Measurements from ENCODE around the gene SLC7A14. TPM values are rescaled to one million over a fixed set of nuclear protein-coding genes. Genes with fewer than 3 reads are reported as not detected.
A peak's percentile ranks its signal among the peaks of the same experiment; 100 is the strongest.

Gene SLC7A14
- polyA plus RNA-seq, 6 donors from 2014 or later, result not detected

GRCh38 chr3:170520996-170521395 is 64.9 kb downstream of the SLC7A14 start:
- Mint-ChIP-seq H3K36me3 (no peaks in the 10 kb centered on the region), H3K27ac (no peak overlapping the region), H3K27me3 (peaks cover 6 to 21% (median 15%) of the 10 kb centered on the region in 3 donors), H3K4me3 (no peak overlapping the region), H3K4me1 (no peaks in the 10 kb centered on the region), H3K9me3 (peaks cover 0 to 2% (median 0%) of the 10 kb centered on the region in 7 donors)
- DNase-seq (no peak), ATAC-seq (ENCODE audit: low read depth in 2 of 2) (no peak)

- no peak for DNase-seq
- no peak for ATAC-seq (ENCODE audit: low read depth in 2 of 2)
- no peaks in the 10 kb centered on the region for H3K4me1 Mint-ChIP-seq
- no peak overlapping the region for H3K27ac Mint-ChIP-seq
- peaks cover 12 to 29% (median 15%) of the 10 kb centered on the region in 3 donors for H3K27me3 Mint-ChIP-seq
- H3K9me3 Mint-ChIP-seq, result peaks cover 0 to 2% (median 0%) of the 10 kb centered on the region in 7 donors
- no peaks in the 10 kb centered on the region for H3K36me3 Mint-ChIP-seq
- H3K4me3 Mint-ChIP-seq, result no peak overlapping the region
Observed at GRCh38 chr3:170517242-170517945, 68.5 kb downstream of the SLC7A14 start.

- DNase-seq (no peak), ATAC-seq (ENCODE audit: low read depth in 2 of 2) (no peak)
- H3K36me3 Mint-ChIP-seq, result no peaks in the 10 kb centered on the region
- H3K4me1 Mint-ChIP-seq, result no peaks in the 10 kb centered on the region
- peaks cover 12 to 29% (median 20%) of the 10 kb centered on the region in 3 donors for H3K27me3 Mint-ChIP-seq
- H3K27ac Mint-ChIP-seq, result peak overlapping the region in 1 of 6 donors; percentile 83
- no peak overlapping the region for H3K4me3 Mint-ChIP-seq
- no peaks in the 10 kb centered on the region for H3K9me3 Mint-ChIP-seq
Observed at GRCh38 chr3:170513642-170514041, 72.2 kb downstream of the SLC7A14 start.

- H3K36me3 Mint-ChIP-seq, result no peaks in the 10 kb centered on the region
- peaks cover 12 to 16% (median 13%) of the 10 kb centered on the region in 3 donors for H3K27me3 Mint-ChIP-seq
- H3K27ac Mint-ChIP-seq, result no peak overlapping the region
- H3K4me1 Mint-ChIP-seq, result no peaks in the 10 kb centered on the region
- no peaks in the 10 kb centered on the region for H3K9me3 Mint-ChIP-seq
- H3K4me3 Mint-ChIP-seq, result no peak overlapping the region
- ATAC-seq (ENCODE audit: low read depth in 2 of 2) (no peak), DNase-seq (no peak)
Observed at GRCh38 chr3:170511371-170511770, 74.5 kb downstream of the SLC7A14 start.

- DNase-seq (no peak), ATAC-seq (ENCODE audit: low read depth in 2 of 2) (no peak)
- H3K36me3 Mint-ChIP-seq, result no peaks in the 10 kb centered on the region
- H3K4me1 Mint-ChIP-seq, result no peaks in the 10 kb centered on the region
- no peaks in the 10 kb centered on the region for H3K9me3 Mint-ChIP-seq
- no peak overlapping the region for H3K27ac Mint-ChIP-seq
- peaks cover 9 to 13% (median 12%) of the 10 kb centered on the region in 3 donors for H3K27me3 Mint-ChIP-seq
- H3K4me3 Mint-ChIP-seq, result no peak overlapping the region
Observed at GRCh38 chr3:170508839-170509238, 77.0 kb downstream of the SLC7A14 start.

GRCh38 chr3:170508291-170508690 is 77.6 kb downstream of the SLC7A14 start:
- ATAC-seq (ENCODE audit: low read depth in 2 of 2) (no peak), DNase-seq (no peak)
- Mint-ChIP-seq H3K27me3 (peaks cover 5 to 13% (median 8%) of the 10 kb centered on the region in 3 donors), H3K27ac (no peak overlapping the region), H3K4me1 (no peaks in the 10 kb centered on the region), H3K9me3 (no peaks in the 10 kb centered on the region), H3K36me3 (no peaks in the 10 kb centered on the region), H3K4me3 (no peak overlapping the region)

DNA sequence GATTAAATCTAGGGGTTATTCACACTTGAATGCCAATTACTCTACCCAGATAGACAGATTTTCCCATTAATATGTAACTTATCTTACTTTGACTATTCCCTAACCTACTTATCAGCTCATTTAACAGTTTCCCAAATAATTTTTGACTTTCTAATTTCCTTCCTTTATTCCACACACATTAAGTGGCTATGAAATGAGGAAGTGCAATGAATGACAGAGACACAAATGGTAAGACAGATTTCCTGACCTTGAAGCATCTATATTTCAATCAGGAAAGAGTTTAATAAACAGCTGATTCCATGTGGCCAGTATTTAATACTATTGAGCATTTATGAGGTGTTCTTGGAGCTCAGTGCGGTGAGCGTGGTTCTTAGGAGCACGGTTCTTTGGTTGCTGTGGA is 78.8 kb downstream of the SLC7A14 start:
- H3K27ac Mint-ChIP-seq, result peak overlapping the region in 1 of 6 donors; percentile 2
- no peak overlapping the region for H3K4me3 Mint-ChIP-seq
- H3K36me3 Mint-ChIP-seq, result no peaks in the 10 kb centered on the region
- DNase-seq (no peak), ATAC-seq (ENCODE audit: low read depth in 2 of 2) (no peak)
- H3K9me3 Mint-ChIP-seq, result no peaks in the 10 kb centered on the region
- peaks cover 9 to 13% (median 12%) of the 10 kb centered on the region in 3 donors for H3K27me3 Mint-ChIP-seq
- no peaks in the 10 kb centered on the region for H3K4me1 Mint-ChIP-seq

DNA sequence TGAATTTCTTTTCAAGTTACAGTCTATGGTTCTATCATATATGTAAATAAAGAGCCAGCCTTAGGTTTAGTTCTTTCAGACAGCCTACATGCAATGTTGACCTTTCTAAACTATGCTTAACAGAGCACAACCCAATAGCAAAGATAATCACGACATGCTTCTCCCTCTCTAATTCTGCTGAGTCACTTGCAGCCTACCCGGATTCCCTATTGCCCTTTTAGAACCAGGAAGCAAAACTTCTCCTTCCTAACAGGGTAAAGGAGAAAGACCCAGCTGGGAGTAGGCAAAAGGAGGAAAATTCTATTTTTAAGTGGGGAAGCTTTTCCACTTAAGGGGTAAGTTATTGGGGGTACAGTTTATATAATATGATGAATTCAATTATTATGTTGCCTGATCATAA is 79.3 kb downstream of the SLC7A14 start:
- no peak overlapping the region for H3K27ac Mint-ChIP-seq
- H3K4me3 Mint-ChIP-seq, result no peak overlapping the region
- DNase-seq (no peak), ATAC-seq (ENCODE audit: low read depth in 2 of 2) (no peak)
- H3K36me3 Mint-ChIP-seq, result no peaks in the 10 kb centered on the region
- H3K9me3 Mint-ChIP-seq, result no peaks in the 10 kb centered on the region
- peaks cover 13 to 17% (median 14%) of the 10 kb centered on the region in 3 donors for H3K27me3 Mint-ChIP-seq
- H3K4me1 Mint-ChIP-seq, result no peaks in the 10 kb centered on the region

GRCh38 chr3:170502297-170502696 is 83.6 kb downstream of the SLC7A14 start:
- DNase-seq, result no peak
- Mint-ChIP-seq H3K4me1 (no peaks in the 10 kb centered on the region), H3K9me3 (no peaks in the 10 kb centered on the region), H3K4me3 (no peak overlapping the region), H3K27me3 (peaks cover 7 to 27% (median 9%) of the 10 kb centered on the region in 3 donors), H3K27ac (no peak overlapping the region), H3K36me3 (no peaks in the 10 kb centered on the region)
- no peak for ATAC-seq (ENCODE audit: low read depth in 2 of 2)

DNA sequence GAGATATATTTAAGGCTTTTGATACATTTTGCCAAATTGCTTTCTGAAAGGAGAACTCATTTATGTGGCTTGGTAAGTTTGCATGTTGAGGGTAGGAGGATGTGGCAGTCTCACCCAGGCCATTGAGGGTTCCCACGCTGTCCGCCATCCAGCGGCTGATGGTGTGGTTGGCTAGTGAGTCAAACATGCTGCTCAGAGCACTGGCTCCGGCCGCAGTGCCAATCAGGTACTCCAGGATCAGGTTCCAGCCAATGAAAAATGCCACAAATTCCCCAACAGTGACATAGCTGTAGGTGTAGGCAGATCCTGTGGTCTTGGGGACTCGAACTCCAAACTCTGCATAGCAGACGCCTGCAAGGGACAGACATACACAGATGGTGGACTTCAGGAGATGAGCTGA is 84.9 kb downstream of the SLC7A14 start:
- Mint-ChIP-seq H3K27me3 (peaks cover 9 to 26% (median 10%) of the 10 kb centered on the region in 3 donors), H3K4me1 (no peaks in the 10 kb centered on the region), H3K36me3 (no peaks in the 10 kb centered on the region), H3K27ac (no peak overlapping the region), H3K9me3 (no peaks in the 10 kb centered on the region), H3K4me3 (no peak overlapping the region)
- no peak for DNase-seq
- no peak for ATAC-seq (ENCODE audit: low read depth in 2 of 2)

DNA sequence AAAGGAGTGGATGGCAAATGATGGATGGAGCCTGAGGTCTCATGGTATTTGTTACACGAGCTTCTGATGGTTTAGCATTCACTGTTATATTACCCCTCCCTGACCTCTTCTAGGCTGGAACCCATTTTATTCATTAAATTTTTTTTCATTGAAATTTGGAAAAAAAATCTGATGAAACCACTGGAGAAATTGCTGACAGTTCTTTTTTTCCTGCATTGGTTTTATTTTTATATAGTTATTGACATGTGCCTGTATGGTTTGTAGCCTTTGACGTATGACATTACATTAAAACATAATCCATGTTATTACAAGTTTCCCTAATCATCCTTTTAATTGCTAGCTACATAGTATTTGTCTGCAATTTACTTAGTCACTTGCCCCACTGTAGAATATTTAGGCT is 85.4 kb downstream of the SLC7A14 start:
- ATAC-seq (ENCODE audit: low read depth in 2 of 2), result no peak
- H3K4me3 Mint-ChIP-seq, result no peak overlapping the region

DNA sequence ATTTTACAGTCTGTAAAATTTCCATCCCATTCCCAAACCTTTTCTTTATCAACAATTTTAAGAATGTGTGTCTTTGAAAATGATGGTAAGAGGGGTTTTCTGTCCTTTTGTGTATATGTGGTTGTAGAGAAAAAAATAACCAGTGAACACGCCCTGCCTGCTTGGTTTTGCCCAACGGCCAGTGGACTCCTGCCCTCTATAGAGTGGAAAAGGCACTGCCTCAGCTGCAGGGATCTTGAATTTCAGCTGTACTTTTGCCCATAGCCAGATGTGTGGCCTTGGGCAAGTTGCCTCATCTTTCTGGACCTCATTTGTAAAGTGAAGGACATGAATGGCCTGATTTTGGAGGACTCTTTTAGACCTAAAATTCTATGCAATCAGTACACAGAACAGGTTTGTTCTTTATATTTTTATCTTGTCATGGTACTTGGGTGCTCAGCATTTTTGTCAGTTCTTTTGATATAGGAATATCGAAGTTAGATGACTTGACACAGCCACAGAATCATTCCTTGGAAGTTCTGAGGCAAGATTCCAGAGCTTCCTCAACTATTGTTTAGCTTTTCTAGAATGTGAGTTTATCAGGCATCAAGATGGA is 86.2 kb downstream of the SLC7A14 start:
- Mint-ChIP-seq H3K36me3 (no peaks in the 10 kb centered on the region), H3K9me3 (no peaks in the 10 kb centered on the region), H3K27ac (no peak overlapping the region), H3K27me3 (peaks cover 14 to 33% (median 17%) of the 10 kb centered on the region in 3 donors), H3K4me1 (no peaks in the 10 kb centered on the region), H3K4me3 (no peak overlapping the region)
- ATAC-seq (ENCODE audit: low read depth in 2 of 2) (no peak), DNase-seq (no peak)

More for the DNA sequence above, 85.4 kb downstream of the SLC7A14 start:
- Mint-ChIP-seq H3K27ac (no peak overlapping the region), H3K9me3 (no peaks in the 10 kb centered on the region), H3K36me3 (no peaks in the 10 kb centered on the region), H3K4me1 (no peaks in the 10 kb centered on the region), H3K27me3 (peaks cover 14 to 31% (median 15%) of the 10 kb centered on the region in 3 donors)
- DNase-seq, result no peak

DNA sequence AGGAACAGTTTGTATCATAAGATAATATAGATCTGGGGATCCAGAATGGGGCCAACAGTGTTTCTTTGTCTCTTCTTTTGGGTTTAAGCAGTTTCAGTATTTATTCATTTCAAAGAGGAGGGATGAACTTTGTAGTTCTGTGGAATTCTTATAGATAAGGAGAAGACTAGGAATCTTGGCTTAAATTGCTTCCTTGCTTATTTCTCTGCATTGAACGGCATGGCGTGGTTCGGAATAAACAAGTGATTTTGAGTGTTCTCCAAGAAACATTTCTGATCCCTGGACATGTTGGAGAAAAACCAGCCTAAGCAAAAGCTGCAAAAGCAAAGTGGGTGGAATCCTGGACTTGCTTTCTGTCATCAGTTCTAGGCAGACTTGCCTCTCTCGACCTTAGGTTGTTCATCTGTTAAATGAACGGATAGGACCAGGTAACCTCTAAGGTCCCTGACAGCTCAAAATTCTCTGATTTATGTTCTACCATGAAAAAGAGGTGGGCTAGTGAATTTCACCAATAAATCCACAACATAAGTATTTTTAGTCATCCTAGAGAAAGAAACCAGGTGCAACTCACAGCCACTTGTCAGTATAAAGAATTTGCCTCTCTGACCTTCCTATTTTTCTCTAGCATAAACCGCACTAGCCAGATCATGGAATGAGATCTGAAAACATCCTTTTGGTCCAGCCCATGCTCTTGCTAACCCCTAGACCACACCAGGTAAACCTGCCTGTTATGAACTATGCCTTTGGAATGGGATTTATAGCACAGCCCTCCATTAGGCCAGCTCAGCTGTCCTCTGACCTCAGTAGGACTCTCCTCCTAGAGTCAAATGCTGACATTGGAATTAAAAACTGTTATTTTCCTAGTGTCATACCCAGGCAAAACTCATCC is 88.4 kb downstream of the SLC7A14 start:
- ATAC-seq (ENCODE audit: low read depth in 2 of 2), result no peak
- H3K4me1 Mint-ChIP-seq, result no peaks in the 10 kb centered on the region
- H3K27ac Mint-ChIP-seq, result peak overlapping the region in 1 of 6 donors; percentile 34

GRCh38 chr3:170496868-170497140 is 89.1 kb downstream of the SLC7A14 start:
- Mint-ChIP-seq H3K9me3 (no peaks in the 10 kb centered on the region), H3K27me3 (peaks cover 13 to 23% (median 14%) of the 10 kb centered on the region in 3 donors), H3K27ac (no peak overlapping the region), H3K4me1 (no peaks in the 10 kb centered on the region), H3K4me3 (no peak overlapping the region), H3K36me3 (no peaks in the 10 kb centered on the region)
- ATAC-seq (ENCODE audit: low read depth in 2 of 2) (no peak), DNase-seq (no peak)

More for the DNA sequence above, 88.4 kb downstream of the SLC7A14 start:
- Mint-ChIP-seq H3K36me3 (no peaks in the 10 kb centered on the region), H3K4me3 (no peak overlapping the region), H3K9me3 (no peaks in the 10 kb centered on the region), H3K27me3 (peaks cover 14 to 27% (median 17%) of the 10 kb centered on the region in 3 donors)
- DNase-seq, result no peak
